ENCODE data around the gene DAPP1. TPM values are rescaled to one million over a fixed set of nuclear protein-coding genes. Genes with fewer than 3 reads are reported as not detected.

Gene DAPP1
- total RNA-seq, 1 experiment from 2014 or later: 17.6 TPM

GRCh38 chr4:99853999-99854398 is 37.4 kb downstream of the DAPP1 start:
- no peak overlapping the region for H3K27ac Mint-ChIP-seq (ENCODE audit: low read depth, unreplicated experiment)
- no peak overlapping the region for H3K4me3 Mint-ChIP-seq (ENCODE audit: unreplicated experiment)
- intact Hi-C loops (cut with micrococcal nuclease): no loop called here
- no peaks in the 10 kb centered on the region for H3K27me3 Mint-ChIP-seq (ENCODE audit: insufficient read depth, unreplicated experiment)
- H3K4me1 Mint-ChIP-seq (ENCODE audit: insufficient read depth, unreplicated experiment): peaks cover 7% of the 10 kb centered on the region
- POLR2A ChIA-PET: no interaction called here
- TF ChIP-seq CTCF (IDR thresholded peaks at IDR 0.05; ENCODE audit: unreplicated experiment): no peak
- DNase-seq (ENCODE audit: unreplicated experiment): no peak
- CTCF ChIA-PET: no interaction called here
- BruUV-seq (replicated peaks): no TSS peak
- no peaks in the 10 kb centered on the region for H3K9me3 Mint-ChIP-seq (ENCODE audit: unreplicated experiment)
- H3K36me3 Mint-ChIP-seq (ENCODE audit: insufficient read depth, unreplicated experiment): no peaks in the 10 kb centered on the region

- no peaks in the 10 kb centered on the region for H3K27me3 Mint-ChIP-seq (ENCODE audit: insufficient read depth, unreplicated experiment)
- intact Hi-C loops (cut with micrococcal nuclease): no loop called here
- H3K36me3 Mint-ChIP-seq (ENCODE audit: insufficient read depth, unreplicated experiment): no peaks in the 10 kb centered on the region
- no peaks in the 10 kb centered on the region for H3K9me3 Mint-ChIP-seq (ENCODE audit: unreplicated experiment)
- CTCF ChIA-PET: interaction anchor here (1.4 kb wide), 1 partner anchor 9 kb away, joined by 4 read pairs; no protein-coding TSS in a partner anchor
- no peak for DNase-seq (ENCODE audit: unreplicated experiment)
- peaks cover 7% of the 10 kb centered on the region for H3K4me1 Mint-ChIP-seq (ENCODE audit: insufficient read depth, unreplicated experiment)
- BruUV-seq (replicated peaks): no TSS peak
- POLR2A ChIA-PET: interaction anchor here (0.6 to 0.9 kb wide), 2 partner anchors 10 to 136 kb away, joined by 3 read pairs; no protein-coding TSS in a partner anchor
- no peak for TF ChIP-seq CTCF (IDR thresholded peaks at IDR 0.05; ENCODE audit: unreplicated experiment)
- no peak overlapping the region for H3K4me3 Mint-ChIP-seq (ENCODE audit: unreplicated experiment)
- no peak overlapping the region for H3K27ac Mint-ChIP-seq (ENCODE audit: low read depth, unreplicated experiment)
Observed at GRCh38 chr4:99855678-99856077, 39.1 kb downstream of the DAPP1 start.

GRCh38 chr4:99856166-99856565 is 39.5 kb downstream of the DAPP1 start:
- Mint-ChIP-seq H3K4me1 (ENCODE audit: insufficient read depth, unreplicated experiment) (peaks cover 7% of the 10 kb centered on the region), H3K9me3 (ENCODE audit: unreplicated experiment) (no peaks in the 10 kb centered on the region), H3K4me3 (ENCODE audit: unreplicated experiment) (no peak overlapping the region), H3K27me3 (ENCODE audit: insufficient read depth, unreplicated experiment) (no peaks in the 10 kb centered on the region), H3K36me3 (ENCODE audit: insufficient read depth, unreplicated experiment) (no peaks in the 10 kb centered on the region), H3K27ac (ENCODE audit: low read depth, unreplicated experiment) (no peak overlapping the region)
- intact Hi-C loops (cut with micrococcal nuclease): no loop called here
- ChIA-PET POLR2A (interaction anchor here (0.6 kb wide), 1 partner anchor 137 kb away, joined by 3 read pairs; no protein-coding TSS in a partner anchor), CTCF (interaction anchor here (1.4 kb wide), 1 partner anchor 10 kb away, joined by 4 read pairs; no protein-coding TSS in a partner anchor)
- DNase-seq (ENCODE audit: unreplicated experiment): peak; percentile 77
- BruUV-seq (replicated peaks): no TSS peak
- no peak for TF ChIP-seq CTCF (IDR thresholded peaks at IDR 0.05; ENCODE audit: unreplicated experiment)

- Mint-ChIP-seq H3K36me3 (ENCODE audit: insufficient read depth, unreplicated experiment) (no peaks in the 10 kb centered on the region), H3K27me3 (ENCODE audit: insufficient read depth, unreplicated experiment) (no peaks in the 10 kb centered on the region), H3K27ac (ENCODE audit: low read depth, unreplicated experiment) (no peak overlapping the region), H3K4me3 (ENCODE audit: unreplicated experiment) (no peak overlapping the region), H3K4me1 (ENCODE audit: insufficient read depth, unreplicated experiment) (peaks cover 7% of the 10 kb centered on the region), H3K9me3 (ENCODE audit: unreplicated experiment) (no peaks in the 10 kb centered on the region)
- CTCF ChIA-PET: interaction anchor here (0.5 to 1.1 kb wide), 6 partner anchors 11 to 94 kb away, joined by 3 to 6 read pairs (median 3); no protein-coding TSS in a partner anchor
- POLR2A ChIA-PET: interaction anchor here (1.0 to 1.3 kb wide), 2 partner anchors 11 to 41 kb away, joined by 3 to 5 read pairs; partner anchors contain the start of gene DAPP1
- no peak for TF ChIP-seq CTCF (IDR thresholded peaks at IDR 0.05; ENCODE audit: unreplicated experiment)
- no TSS peak for BruUV-seq (replicated peaks)
- intact Hi-C loops (cut with micrococcal nuclease): no loop called here
- DNase-seq (ENCODE audit: unreplicated experiment): no peak
Observed at GRCh38 chr4:99857307-99857706, 40.7 kb downstream of the DAPP1 start.
